ENCODE data around the gene GHRHR.

Gene GHRHR

GRCh38 chr7:30928254-30928872 lies 35.4 kb upstream of the GHRHR start:
- no peak for DNase-seq (ENCODE audit: low spot score)

GRCh38 chr7:30929686-30930085 lies 34.1 kb upstream of the GHRHR start:
- no peak for DNase-seq (ENCODE audit: low spot score)

- no peak for DNase-seq (ENCODE audit: low spot score)
These were observed 33.1 kb upstream of the GHRHR start for GRCh38 chr7:30930621-30931020.

- DNase-seq (ENCODE audit: low spot score), result no peak
These were observed 32.4 kb upstream of the GHRHR start for GRCh38 chr7:30931161-30931928.

DNA sequence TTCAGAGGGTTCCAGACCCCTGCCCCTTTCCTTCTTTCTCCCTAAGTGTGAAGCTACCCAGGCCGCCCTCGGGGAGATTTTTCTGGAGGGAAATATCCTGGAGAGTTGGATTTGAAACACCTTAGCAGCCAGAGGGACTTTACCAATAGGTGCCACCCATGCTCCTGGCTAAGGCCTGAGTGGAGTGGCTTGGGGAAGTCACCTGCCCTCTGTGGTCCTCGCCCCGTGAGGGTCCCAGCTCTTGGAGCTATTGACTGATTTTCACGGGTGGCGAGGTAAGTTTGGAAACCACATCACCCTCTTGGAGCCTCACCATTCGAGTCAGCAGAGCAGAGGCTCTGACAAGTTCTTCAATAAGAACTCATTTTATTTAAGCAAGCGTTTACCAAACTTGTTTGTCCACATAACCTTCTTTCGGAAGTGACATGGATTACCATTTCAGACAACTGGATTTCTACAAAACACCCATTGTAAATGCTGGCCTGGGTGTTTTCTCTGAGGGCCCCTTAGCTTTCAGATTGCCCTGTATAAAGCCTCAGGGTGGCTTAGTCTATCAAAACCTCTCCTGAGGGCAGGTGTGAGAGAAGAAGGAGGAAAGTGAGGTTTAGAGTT lies 31.7 kb upstream of the GHRHR start:
- DNase-seq (ENCODE audit: low spot score), result no peak

GRCh38 chr7:30932562-30932961 lies 31.2 kb upstream of the GHRHR start:
- no peak for DNase-seq (ENCODE audit: low spot score)

- DNase-seq (ENCODE audit: low spot score), result no peak
These were observed 30.4 kb upstream of the GHRHR start for GRCh38 chr7:30933124-30933974.

GRCh38 chr7:30934225-30934624 lies 29.5 kb upstream of the GHRHR start:
- DNase-seq (ENCODE audit: low spot score), result no peak

DNA sequence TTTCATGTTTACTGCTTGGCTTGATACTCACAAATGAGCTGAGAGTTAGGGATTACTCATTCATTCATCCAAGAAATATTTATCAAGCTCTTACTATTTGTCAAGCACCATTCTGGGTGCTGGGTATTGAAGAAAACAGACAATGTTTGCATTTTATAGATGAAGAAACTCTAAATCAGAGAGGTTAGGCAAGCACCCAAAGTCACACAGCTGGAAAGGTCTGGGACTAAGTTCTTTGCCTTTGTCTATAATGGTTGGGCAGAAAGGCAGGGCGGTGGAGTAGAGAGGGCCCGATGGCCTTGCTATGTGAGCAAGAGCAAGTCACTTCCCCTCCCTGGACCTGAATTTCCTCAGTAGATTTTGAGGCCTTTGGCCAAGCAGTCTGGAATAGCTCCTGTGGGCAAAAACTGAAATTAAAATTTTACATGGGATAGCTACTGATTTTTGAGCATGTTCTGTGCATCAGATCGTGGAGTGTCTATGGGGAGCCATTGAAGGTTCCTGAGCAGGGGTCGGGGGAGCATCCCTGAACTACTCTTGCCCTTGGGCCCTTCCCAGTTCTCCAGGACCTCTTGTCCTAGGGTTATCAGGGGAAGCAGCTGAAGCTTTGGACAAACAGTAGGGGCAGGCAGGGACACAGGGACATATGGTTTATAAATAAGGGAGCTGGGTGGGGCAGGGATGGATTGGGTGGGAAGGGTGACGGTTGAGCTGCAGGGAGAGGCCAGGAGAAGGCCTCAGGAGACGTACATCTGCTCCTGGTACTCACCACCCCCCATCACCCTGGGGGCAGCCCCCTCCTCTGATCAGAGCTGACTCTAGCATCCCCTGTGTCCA lies 28.8 kb upstream of the GHRHR start:
- DNase-seq (ENCODE audit: low spot score), result no peak

- DNase-seq (ENCODE audit: low spot score), result no peak
These were observed 28.2 kb upstream of the GHRHR start for GRCh38 chr7:30935569-30935877.

DNA sequence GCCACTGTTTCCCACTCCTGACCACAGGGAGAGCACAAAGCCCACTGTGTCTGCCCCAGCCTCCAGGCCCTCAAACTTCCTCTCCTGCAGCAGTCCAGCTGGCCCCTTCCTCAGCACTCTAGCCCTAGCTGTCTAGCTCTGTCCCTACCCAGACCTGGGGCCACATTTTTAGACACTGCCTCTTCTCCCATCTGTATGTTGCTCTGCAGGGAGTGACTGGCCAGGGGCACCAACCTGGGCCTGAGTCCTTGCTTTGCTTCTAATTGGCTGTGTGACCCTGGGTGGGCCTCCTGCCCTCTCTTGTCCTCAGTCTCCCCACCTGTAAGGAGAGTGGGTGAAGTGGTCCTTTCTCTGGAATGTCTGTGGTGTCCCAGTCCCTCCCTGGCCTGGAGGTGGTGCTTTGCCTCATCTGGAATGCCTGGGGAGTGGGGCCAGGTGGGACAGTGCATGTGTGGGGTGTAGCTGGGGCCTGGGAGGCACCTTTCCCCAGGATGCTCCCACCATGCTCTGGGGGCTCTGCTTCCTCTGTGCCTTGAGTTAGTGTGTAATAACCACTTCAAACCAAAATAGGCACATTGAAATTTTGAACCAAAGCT lies 27.0 kb upstream of the GHRHR start:
- no peak for DNase-seq (ENCODE audit: low spot score)

- DNase-seq (ENCODE audit: low spot score), result no peak
These were observed 26.3 kb upstream of the GHRHR start for GRCh38 chr7:30937416-30937815.

- peak; percentile 84 for DNase-seq (ENCODE audit: low spot score)
These were observed 25.1 kb upstream of the GHRHR start for GRCh38 chr7:30938435-30939316.

DNA sequence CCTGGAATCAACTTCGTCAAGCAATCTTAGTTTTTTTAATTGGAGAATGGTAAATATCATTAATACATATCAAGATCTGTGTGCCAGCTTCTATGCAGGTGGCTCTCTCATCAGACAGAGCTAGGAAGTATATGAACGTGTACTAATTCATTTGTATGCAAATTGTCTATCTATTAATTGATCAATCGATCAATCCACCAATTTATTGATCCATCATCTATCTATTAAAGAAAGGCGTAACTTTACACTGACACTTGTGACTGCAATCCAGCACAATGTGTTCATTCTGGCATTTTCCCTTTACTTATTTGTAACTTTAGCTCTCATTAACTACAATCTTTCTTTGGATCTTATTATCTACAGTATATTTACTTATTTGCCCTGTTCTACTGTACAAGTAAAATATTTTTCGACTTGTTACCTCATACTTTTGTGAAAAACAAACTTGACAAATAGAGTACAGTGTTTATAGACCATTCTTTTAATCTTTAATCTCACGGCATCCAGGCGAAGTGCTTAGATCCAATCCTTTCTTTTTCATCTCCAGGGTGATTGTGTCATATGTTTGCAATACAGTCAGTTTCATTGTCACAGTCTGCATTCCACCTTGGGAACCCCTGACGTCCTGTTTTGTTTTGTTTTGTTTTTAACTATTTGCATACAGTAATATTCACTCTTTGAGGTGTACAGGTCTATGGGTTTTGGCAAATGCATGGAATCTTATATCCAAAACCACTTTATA lies 22.0 kb upstream of the GHRHR start:
- no peak for DNase-seq (ENCODE audit: low spot score)

GRCh38 chr7:30950197-30950596 lies 13.6 kb upstream of the GHRHR start:
- no peak for DNase-seq (ENCODE audit: low spot score)

GRCh38 chr7:30954914-30955313 lies 8.8 kb upstream of the GHRHR start:
- no peak for DNase-seq (ENCODE audit: low spot score)

GRCh38 chr7:30956704-30957103 lies 7.0 kb upstream of the GHRHR start:
- no peak for DNase-seq (ENCODE audit: low spot score)

DNA sequence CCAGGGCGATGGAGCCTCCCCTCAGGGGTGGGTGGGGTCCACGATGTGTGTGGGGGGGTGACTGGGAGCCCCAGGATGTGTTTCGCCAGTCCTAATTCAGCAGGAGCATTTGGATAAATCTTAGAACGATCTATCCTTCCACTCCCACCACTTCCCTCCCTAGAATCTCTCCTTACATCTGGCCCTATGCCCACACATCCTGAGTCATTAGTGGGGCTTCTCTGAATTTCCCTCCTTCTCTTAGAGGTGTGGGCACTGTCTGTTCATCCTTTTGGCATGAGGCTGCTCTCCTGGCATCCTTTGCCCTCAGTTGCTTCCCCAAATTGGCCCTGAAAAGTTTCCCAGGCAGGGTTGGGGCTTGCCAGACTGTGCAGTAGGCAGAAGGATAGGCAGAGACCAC lies 1.6 kb downstream of the GHRHR start:
- DNase-seq (ENCODE audit: low spot score), result no peak

DNA sequence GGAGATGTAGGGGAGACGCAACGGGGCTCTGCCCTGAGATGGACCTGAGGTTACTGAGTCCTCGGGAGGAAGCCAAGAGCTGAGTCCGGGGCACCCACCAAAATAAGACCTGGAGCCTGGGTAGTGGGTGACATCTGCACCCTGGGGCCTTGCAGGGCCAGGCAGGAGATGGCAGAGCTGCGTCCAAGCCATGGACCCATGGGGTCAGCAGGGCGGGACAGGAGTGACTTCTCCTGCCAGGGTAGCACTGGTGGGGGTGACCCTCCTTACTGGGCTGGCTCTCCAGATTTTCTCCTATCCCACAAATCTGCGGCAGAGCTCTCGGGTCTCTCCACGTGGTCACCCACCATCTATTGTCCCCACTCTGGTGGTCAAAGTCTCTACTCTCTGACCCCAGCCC lies 2.1 kb downstream of the GHRHR start:
- no peak for DNase-seq (ENCODE audit: low spot score)

DNA sequence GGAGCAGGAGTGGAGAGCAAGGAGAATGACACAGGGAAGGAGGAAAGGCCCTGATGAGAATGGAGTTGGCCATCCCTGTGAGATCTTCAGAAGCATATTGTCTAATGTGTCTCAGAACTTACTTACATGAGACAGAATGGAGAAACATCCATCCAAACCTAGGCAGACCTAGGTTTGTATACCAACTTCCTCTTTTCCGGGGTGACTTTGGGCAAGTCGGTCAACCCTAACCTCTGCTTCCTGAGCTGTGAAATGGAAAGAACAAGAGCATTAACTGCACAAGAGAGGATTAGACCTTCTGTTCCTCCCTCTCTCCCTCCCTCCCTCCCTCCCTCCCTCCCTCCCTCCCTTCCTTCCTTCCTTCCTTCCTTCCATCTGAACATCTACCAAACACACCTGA lies 4.5 kb downstream of the GHRHR start:
- no peak for DNase-seq (ENCODE audit: low spot score)

Data from Ammon's horn (tissue), 1 donor.